H9 (cell line): ENCODE measurements around the gene HS3ST3B1. TPM values are rescaled to one million over a fixed set of nuclear protein-coding genes. Genes with fewer than 3 reads are reported as not detected.

ENCODE experiments used
- DNase-seq: peaks from one replicate; pipeline ENCODE4 v3.0.0-alpha.2; 2017
- H2AFZ ChIP-seq: one replicate; pipeline ENCODE4 v1.6.1; 2013; ENCODE audit warnings: mild to moderate bottlenecking, low read length, control low read depth, moderate library complexity
- H2AK5ac ChIP-seq: 2 replicates; pipeline ENCODE4 v1.6.1; 2013; ENCODE audit warnings: low read length, control low read depth, mixed read lengths; ENCODE audit not compliant: insufficient read length
- H2BK120ac ChIP-seq: one replicate; pipeline ENCODE4 v1.6.1; 2013; ENCODE audit warnings: low read depth, mild to moderate bottlenecking, low read length, control low read depth, inconsistent platforms; ENCODE audit not compliant: poor library complexity, severe bottlenecking
- H2BK12ac ChIP-seq: 2 replicates; pipeline ENCODE4 v1.6.1; 2013; ENCODE audit warnings: low read length, control low read depth, mixed read lengths, low read depth; ENCODE audit not compliant: insufficient read length
- H2BK15ac ChIP-seq: 2 replicates; pipeline ENCODE4 v1.6.1; 2013; ENCODE audit warnings: low read depth, low read length, control low read depth
- H2BK20ac ChIP-seq: one replicate; pipeline ENCODE4 v1.6.1; 2013; ENCODE audit warnings: low read depth, mild to moderate bottlenecking, low read length, control low read depth, inconsistent platforms; ENCODE audit not compliant: poor library complexity, severe bottlenecking
- H2BK5ac ChIP-seq: 2 replicates; pipeline ENCODE4 v1.6.1; 2013; ENCODE audit warnings: low read length, control low read depth, mixed read lengths; ENCODE audit not compliant: insufficient read length
- H3K14ac ChIP-seq: 2 replicates; pipeline ENCODE4 v1.6.1; 2013; ENCODE audit warnings: low read length, control low read depth; ENCODE audit not compliant: insufficient read depth
- H3K18ac ChIP-seq: 2 replicates; pipeline ENCODE4 v1.6.1; 2013; ENCODE audit warnings: low read depth, mild to moderate bottlenecking, mixed read lengths, low read length, control low read depth; ENCODE audit not compliant: insufficient read length
- H3K23ac ChIP-seq: 2 replicates; pipeline ENCODE4 v1.6.1; 2013; ENCODE audit warnings: low read length, control low read depth, mixed read lengths, low read depth; ENCODE audit not compliant: insufficient read length
- H3K23me2 ChIP-seq: 2 replicates; pipeline ENCODE4 v1.6.1; 2013; ENCODE audit warnings: low read depth, mild to moderate bottlenecking, mixed read lengths, low read length, control low read depth; ENCODE audit not compliant: insufficient read length, poor library complexity, severe bottlenecking
- H3K27ac ChIP-seq: 2 replicates; pipeline ENCODE4 v1.5.1; 2013; ENCODE audit warnings: low read length, control low read depth, mixed read lengths, low read depth; ENCODE audit not compliant: insufficient read length
- H3K27me3 ChIP-seq: 2 replicates; pipeline ENCODE4 v1.6.1; 2013; ENCODE audit warnings: low read length, control low read depth, inconsistent platforms; ENCODE audit not compliant: insufficient read depth
- H3K4ac ChIP-seq: 2 replicates; pipeline ENCODE4 v1.6.1; 2013; ENCODE audit warnings: low read depth, mild to moderate bottlenecking, control low read depth, inconsistent platforms, low read length, moderate library complexity
- H3K4me1 ChIP-seq: 2 replicates; pipeline ENCODE4 v1.6.1; 2013; ENCODE audit warnings: low read length, control low read depth, inconsistent platforms; ENCODE audit not compliant: insufficient read depth
- H3K4me2 ChIP-seq: 2 replicates; pipeline ENCODE4 v1.6.1; 2013; ENCODE audit warnings: low read length, control low read depth, mixed read lengths; ENCODE audit not compliant: insufficient read length, insufficient read depth
- H3K56ac ChIP-seq: 2 replicates; pipeline ENCODE4 v1.6.1; 2013; ENCODE audit warnings: low read depth, mild to moderate bottlenecking, mixed read lengths, low read length, control low read depth; ENCODE audit not compliant: insufficient read length
- H3K79me1 ChIP-seq: 2 replicates; pipeline ENCODE4 v1.6.1; 2013; ENCODE audit warnings: low read depth, mild to moderate bottlenecking, moderate library complexity, low read length, control low read depth, inconsistent platforms; ENCODE audit not compliant: insufficient read depth, poor library complexity, severe bottlenecking
- H3K79me2 ChIP-seq: 2 replicates; pipeline ENCODE4 v1.6.1; 2013; ENCODE audit warnings: low read length, control low read depth, inconsistent platforms; ENCODE audit not compliant: insufficient read depth
- H3K9ac ChIP-seq: 2 replicates; pipeline ENCODE4 v1.6.1; 2013; ENCODE audit warnings: low read length, control low read depth, mixed read lengths; ENCODE audit not compliant: insufficient read length; ENCODE audit errors: extremely low read depth
- H3K9me3 ChIP-seq: one replicate; pipeline ENCODE4 v1.6.1; 2013; ENCODE audit warnings: low read depth, low read length, inconsistent platforms; ENCODE audit not compliant: control insufficient read depth
- H3T11ph ChIP-seq: one replicate; pipeline ENCODE4 v1.6.1; 2013; ENCODE audit warnings: mild to moderate bottlenecking, low read length, control low read depth, inconsistent platforms
- H4K20me1 ChIP-seq: one replicate; pipeline ENCODE4 v1.6.1; 2013; ENCODE audit not compliant: control insufficient read depth, insufficient read length, insufficient read depth
- H4K5ac ChIP-seq: 2 replicates; pipeline ENCODE4 v1.6.1; 2013; ENCODE audit warnings: low read depth, mild to moderate bottlenecking, mixed read lengths, low read length, control low read depth; ENCODE audit not compliant: insufficient read length
- H4K8ac ChIP-seq: replicated peaks from 2 replicates; pipeline ENCODE4 v1.6.1; 2013; ENCODE audit warnings: low read length, control low read depth, mixed read lengths, low read depth; ENCODE audit not compliant: insufficient read length
- H4K91ac ChIP-seq: 2 replicates; pipeline ENCODE4 v1.6.1; 2013; ENCODE audit warnings: low read depth, mild to moderate bottlenecking, moderate library complexity, mixed read lengths, low read length, control low read depth; ENCODE audit not compliant: insufficient read length
- H3K27ac Mint-ChIP-seq, 3 experiments: 2 replicates in 2 of 3; 3 replicates in 1 of 3; pipeline ENCODE4 v1.8.0; 2020 to 2021; ENCODE audit warnings: mixed read lengths in 3 of 3, mild to moderate bottlenecking in 1 of 3, moderate library complexity in 1 of 3
- H3K27me3 Mint-ChIP-seq: 2 replicates; pipeline ENCODE4 v1.8.0; 2021; ENCODE audit warnings: low read depth, mild to moderate bottlenecking, moderate library complexity, mixed read lengths
- H3K36me3 Mint-ChIP-seq, 3 experiments: 2 replicates in 2 of 3; 3 replicates in 1 of 3; pipeline ENCODE4 v1.8.0; 2020 to 2021; ENCODE audit warnings: low read depth in 3 of 3, mixed read lengths in 3 of 3; ENCODE audit not compliant: insufficient read depth in 1 of 3
- H3K4me1 Mint-ChIP-seq, 2 experiments: 2 replicates each; pipeline ENCODE4 v1.8.0; 2020; ENCODE audit warnings: mixed read lengths in 2 of 2
- H3K4me3 Mint-ChIP-seq, 2 experiments: 2 replicates in 1 of 2; 3 replicates in 1 of 2; pipeline ENCODE4 v1.8.0; 2020 to 2021; ENCODE audit warnings: mild to moderate bottlenecking in 2 of 2, mixed read lengths in 2 of 2, moderate library complexity in 1 of 2
- H3K9me3 Mint-ChIP-seq, 2 experiments: 2 replicates in 1 of 2; 3 replicates in 1 of 2; pipeline ENCODE4 v1.8.0; 2020; ENCODE audit warnings: mild to moderate bottlenecking in 2 of 2, mixed read lengths in 2 of 2, moderate library complexity in 1 of 2
- WGBS: extraction: QIAGEN DNeasy Blood & Tissue Kit; methylation state at CpG from one replicate; pipeline ENCODE4 v1.1.7; 2013; ENCODE audit warnings: missing lambda C conversion rate, low lambda C conversion rate, mixed read lengths; ENCODE audit not compliant: insufficient read length; ENCODE audit errors: extremely low coverage; 5-methylcytosine and 5-hydroxymethylcytosine counted together
- total RNA-seq: library from RNA; stranded (reverse); gene quantifications from 2 replicates; pipeline ENCODE4 v1.2.1, GENCODE V29; 2021
- TF ChIP-seq, protein P1 (sequence below): fragments of 200-600 bp; sonication (generic); conservative IDR thresholded peaks from 3 replicates; pipeline ENCODE4 v1.8.0; 2021; ENCODE audit warnings: antibody characterized with exemption, mild to moderate bottlenecking

The HS3ST3B1 gene
- total RNA-seq, 1 experiment from 2014 or later, result 2.8 TPM

DNA sequence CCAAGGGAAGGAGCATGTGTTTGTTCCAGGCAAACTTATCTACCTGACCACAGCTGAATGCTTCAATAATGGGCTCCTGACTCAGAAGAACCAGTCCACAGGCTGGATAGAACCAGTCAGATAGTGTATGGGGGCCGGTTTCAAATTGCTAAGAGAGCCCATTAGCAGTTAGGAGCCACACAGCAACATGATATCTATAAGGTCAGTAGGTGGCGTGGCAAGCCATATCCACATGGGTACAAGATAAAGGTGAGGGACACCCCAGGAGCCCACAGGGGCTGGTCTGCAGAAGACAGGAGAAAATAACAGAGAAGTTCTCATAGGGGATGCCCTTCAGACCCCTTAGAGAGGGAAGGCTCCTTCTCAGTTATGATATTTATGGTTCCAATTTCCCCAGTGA is 32.6 kb upstream of the HS3ST3B1 start:
- no peak overlapping the region for H2AK5ac ChIP-seq
- H3K18ac ChIP-seq, result no peak overlapping the region
- no peak overlapping the region for H3K4me2 ChIP-seq
- H3K27me3 ChIP-seq, result no peaks in the 10 kb centered on the region
- Mint-ChIP-seq H3K4me3 (no peak overlapping the region), H3K9me3 (peaks cover 0 to 4% of the 10 kb centered on the region in 2 experiments; a peak in 1 of 5 replicates), H3K36me3 (no peaks in the 10 kb centered on the region; a peak in 1 of 7 replicates), H3K4me1 (peaks cover 0 to 8% of the 10 kb centered on the region in 2 experiments; a peak in 3 of 4 replicates), H3K27me3 (no peaks in the 10 kb centered on the region), H3K27ac (no peak overlapping the region)
- H3K4ac ChIP-seq, result no peak overlapping the region
- no peaks in the 10 kb centered on the region for H3K79me2 ChIP-seq
- no peak overlapping the region for H2AFZ ChIP-seq
- no peaks in the 10 kb centered on the region for H3K23me2 ChIP-seq
- H3T11ph ChIP-seq, result no peak overlapping the region
- H4K20me1 ChIP-seq, result no peaks in the 10 kb centered on the region
- no peaks in the 10 kb centered on the region for H3K9me3 ChIP-seq
- H3K27ac ChIP-seq, result no peak overlapping the region
- no peak overlapping the region for H3K9ac ChIP-seq
- no peak overlapping the region for H2BK20ac ChIP-seq
- H4K5ac ChIP-seq, result no peak overlapping the region
- no peak overlapping the region for H2BK15ac ChIP-seq
- no peak overlapping the region for H3K14ac ChIP-seq
- no peaks in the 10 kb centered on the region for H3K4me1 ChIP-seq
- no peak overlapping the region for H4K8ac ChIP-seq
- no peaks in the 10 kb centered on the region for H3K79me1 ChIP-seq
- DNase-seq, result peak; percentile 64
- no peak overlapping the region for H4K91ac ChIP-seq
- H2BK5ac ChIP-seq, result no peak overlapping the region
- H3K23ac ChIP-seq, result no peak overlapping the region
- no peak overlapping the region for H3K56ac ChIP-seq
- TF ChIP-seq, protein P1, sequence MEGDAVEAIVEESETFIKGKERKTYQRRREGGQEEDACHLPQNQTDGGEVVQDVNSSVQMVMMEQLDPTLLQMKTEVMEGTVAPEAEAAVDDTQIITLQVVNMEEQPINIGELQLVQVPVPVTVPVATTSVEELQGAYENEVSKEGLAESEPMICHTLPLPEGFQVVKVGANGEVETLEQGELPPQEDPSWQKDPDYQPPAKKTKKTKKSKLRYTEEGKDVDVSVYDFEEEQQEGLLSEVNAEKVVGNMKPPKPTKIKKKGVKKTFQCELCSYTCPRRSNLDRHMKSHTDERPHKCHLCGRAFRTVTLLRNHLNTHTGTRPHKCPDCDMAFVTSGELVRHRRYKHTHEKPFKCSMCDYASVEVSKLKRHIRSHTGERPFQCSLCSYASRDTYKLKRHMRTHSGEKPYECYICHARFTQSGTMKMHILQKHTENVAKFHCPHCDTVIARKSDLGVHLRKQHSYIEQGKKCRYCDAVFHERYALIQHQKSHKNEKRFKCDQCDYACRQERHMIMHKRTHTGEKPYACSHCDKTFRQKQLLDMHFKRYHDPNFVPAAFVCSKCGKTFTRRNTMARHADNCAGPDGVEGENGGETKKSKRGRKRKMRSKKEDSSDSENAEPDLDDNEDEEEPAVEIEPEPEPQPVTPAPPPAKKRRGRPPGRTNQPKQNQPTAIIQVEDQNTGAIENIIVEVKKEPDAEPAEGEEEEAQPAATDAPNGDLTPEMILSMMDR, result peak; percentile 55
- no CpG with 5 or more reads among the region's 2 CpGs for WGBS
- no peak overlapping the region for H2BK120ac ChIP-seq
- no peak overlapping the region for H2BK12ac ChIP-seq
